ENCODE results near the gene ANXA7.
"Not testable (repeated sequence)": the region's sequence is repeated elsewhere in the genome, so short reads cannot be mapped to it uniquely, and the experiment has no call there.

Gene ANXA7

GRCh38 chr10:73407495-73407894 is 6.4 kb downstream of the ANXA7 start:
- DNase-seq, result no peak

GRCh38 chr10:73406846-73407245 is 7.0 kb downstream of the ANXA7 start:
- DNase-seq, result no peak

DNA sequence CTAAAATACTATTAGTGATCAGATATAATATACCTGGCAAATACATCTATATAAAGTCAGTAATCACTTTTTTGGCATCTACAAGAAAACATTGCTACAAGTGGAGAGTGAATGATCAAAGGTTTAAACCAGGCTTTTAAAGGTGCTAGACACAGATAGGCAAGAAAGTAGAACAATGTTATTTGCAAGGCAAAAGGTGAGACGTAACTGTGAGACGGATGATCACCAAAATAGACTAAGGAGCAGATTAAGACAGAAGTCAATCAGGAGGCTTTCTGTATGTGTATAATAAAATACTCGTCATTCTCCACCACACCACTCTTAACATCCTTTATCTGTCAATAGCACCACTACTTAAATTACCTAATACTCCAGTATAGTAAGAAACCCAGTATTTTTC is 8.3 kb downstream of the ANXA7 start:
- DNase-seq, result no peak

GRCh38 chr10:73404690-73405089 is 9.2 kb downstream of the ANXA7 start:
- no peak for DNase-seq

DNA sequence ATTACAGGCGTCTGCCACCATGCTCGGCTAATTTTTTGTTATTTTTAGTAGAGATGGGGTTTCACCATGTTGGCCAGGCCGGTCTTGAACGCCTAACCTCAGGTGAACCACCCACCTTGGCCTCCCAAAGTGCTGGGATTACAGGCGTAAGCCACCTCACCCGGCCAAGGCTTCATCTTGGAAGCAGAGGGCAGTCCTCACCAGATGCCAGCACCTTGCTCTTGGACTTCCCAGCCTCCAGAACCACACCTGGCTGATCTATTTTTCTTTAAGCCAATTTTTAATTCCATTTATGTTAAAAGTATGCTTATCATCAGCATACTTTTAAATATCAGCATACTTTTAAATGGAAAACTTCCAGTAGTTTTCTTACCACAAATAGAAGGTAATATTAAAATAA is 12.2 kb downstream of the ANXA7 start:
- DNase-seq, result no peak

DNA sequence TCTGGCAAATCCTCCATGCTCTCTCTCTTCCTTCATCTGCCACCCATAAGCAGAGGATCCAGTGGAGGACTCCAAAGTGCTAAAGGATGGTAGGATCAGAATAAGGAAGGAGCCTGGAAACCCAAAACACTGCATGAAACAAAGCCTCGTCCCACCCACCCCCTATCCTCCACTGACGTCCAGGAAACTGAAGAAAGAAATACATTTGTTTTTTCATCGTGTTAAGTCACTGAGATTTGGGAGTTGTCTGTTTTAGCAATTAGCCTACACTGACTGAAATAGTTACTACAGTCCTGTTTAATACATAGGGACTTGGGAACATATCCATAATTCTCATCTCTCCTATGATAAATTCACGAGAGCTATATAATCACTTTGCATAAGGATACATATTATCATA is 14.8 kb downstream of the ANXA7 start:
- DNase-seq, result no peak

- no peak for DNase-seq
Measured at GRCh38 chr10:73398024-73398423, 15.8 kb downstream of the ANXA7 start.

DNA sequence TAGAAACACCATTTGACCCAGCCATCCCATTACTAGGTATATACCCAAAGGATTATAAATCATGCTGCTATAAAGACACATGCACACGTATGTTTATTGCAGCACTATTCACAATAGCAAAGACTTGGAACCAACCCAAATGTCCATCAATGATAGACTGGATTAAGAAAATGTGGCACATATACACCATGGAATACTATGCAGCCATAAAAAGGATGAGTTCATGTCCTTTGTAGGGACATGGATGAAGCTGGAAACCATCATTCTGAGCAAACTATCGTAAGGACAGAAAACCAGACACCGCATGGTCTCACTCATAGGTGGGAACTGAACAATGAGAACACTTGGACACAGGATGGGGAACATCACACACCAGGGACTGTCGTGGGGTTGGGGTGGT is 19.5 kb downstream of the ANXA7 start:
- DNase-seq, result not testable (repeated sequence)

- DNase-seq, result no peak
Measured at GRCh38 chr10:73388228-73388627, 25.6 kb downstream of the ANXA7 start.

GRCh38 chr10:73386583-73386982 is 27.3 kb downstream of the ANXA7 start:
- DNase-seq, result no peak

GRCh38 chr10:73379064-73379748 is 34.7 kb downstream of the ANXA7 start:
- no peak for DNase-seq

DNA sequence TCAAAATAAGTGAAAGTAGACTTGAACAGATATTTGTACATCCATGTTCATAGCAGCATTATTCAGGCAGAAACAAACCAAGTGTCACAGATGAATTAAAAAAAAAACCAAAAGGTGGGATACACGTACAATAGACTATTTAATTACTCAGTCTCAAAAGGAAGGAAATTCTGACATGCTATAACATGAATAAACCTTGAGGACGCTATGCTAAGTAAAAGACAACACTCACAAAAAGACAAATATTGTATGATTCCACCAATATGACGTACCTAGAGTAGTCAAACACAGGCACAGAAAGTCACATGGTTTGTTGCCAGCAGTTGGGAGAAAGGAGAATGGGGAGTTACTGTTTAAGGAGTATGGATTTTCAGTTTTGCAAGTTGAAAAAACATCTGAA is 37.2 kb downstream of the ANXA7 start:
- DNase-seq, result no peak

GRCh38 chr10:73368238-73368637 is 45.6 kb downstream of the ANXA7 start:
- no peak for DNase-seq

DNA sequence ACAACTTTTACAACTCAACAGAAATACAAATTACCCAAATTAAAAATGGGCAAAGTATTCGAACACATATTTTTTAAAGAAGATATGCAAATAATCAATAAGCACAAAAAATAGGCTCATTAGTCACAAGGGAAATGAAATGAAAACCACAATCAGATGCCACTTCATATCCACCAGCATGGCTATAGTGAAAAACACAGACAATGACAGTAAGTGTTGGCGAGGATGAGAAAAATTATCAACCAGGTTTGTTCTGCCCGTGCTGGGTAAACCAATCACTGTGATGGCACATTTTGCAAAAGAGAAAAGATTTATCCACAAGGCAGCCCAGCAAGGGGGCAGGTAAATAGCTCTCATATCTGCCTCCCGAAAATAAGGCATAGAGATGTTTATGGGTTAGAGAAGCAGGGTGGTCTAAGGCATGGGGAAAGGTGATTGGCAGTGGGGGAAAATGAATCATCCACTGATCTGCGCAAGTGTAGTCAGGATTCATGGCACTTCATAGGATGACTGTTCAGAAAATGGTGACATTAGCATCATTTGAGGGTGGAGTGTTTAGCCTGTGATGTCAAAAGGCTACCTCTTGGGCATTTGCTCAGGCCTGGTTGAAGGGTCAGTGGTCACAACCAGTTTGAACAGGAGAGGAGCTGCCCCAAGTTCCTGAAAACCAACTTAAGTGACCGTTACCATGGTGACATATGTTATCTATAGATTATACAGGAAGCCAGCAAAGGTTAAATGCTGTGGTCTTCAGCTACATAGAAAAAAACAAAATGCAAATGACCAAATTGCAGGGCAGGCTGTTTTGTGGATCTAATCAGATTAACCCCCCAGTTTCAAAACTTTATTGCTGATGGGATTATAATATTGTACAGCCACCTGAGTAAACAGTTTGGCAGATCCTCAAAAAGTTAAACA is 47.2 kb downstream of the ANXA7 start:
- DNase-seq, result no peak

GRCh38 chr10:73364964-73365363 is 48.9 kb downstream of the ANXA7 start:
- no peak for DNase-seq

DNA sequence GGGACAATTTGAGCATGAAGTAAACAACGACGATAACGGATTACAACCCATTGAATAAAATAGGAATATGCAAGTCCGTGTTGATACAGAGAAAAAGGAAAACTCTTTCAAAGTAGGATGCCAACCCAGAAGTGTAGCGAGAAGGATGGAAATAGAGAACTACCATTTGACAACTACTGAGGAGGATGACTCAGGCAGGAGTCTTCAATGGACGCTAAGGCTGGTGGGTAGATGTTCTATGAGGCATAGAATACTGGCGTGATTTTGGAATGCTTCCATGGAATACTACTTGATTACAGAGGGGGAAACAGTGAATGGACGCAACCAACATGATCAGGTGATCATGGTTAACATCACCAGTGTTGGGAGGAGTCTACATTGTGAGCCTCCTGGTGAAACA is 54.4 kb downstream of the ANXA7 start:
- DNase-seq, result no peak

- peak; percentile 97 for DNase-seq
Measured at GRCh38 chr10:73358331-73359279, 55.3 kb downstream of the ANXA7 start, which contains the start of gene CFAP70. TSS of gene CFAP70 (minus strand) at chr10:73358864. CDS start at chr10:73354796, 4,068 bp downstream.

GRCh38 chr10:73357821-73358220 is 56.0 kb downstream of the ANXA7 start:
- no peak for DNase-seq

- no peak for DNase-seq
Measured at GRCh38 chr10:73357166-73357565, 56.7 kb downstream of the ANXA7 start.

DNA sequence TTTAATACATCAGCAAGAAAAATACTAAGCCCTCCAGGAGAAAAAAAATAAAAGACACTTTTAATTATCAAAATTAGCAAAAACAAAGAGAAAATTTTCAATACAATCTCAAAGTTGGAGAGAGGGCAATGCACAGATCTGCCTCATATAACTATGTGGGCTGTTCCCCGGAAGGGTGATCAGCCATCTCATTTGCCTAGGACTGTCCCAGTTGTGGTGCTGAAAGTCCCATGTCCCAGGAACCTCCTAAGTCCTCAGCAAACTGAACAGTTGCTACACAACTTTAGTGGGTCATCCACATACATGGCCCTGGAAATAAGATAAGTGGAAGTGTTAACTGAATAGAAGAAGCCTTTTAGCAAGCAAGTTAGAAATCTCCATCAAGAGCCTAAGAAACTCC is 69.6 kb downstream of the ANXA7 start:
- no peak for DNase-seq

GRCh38 chr10:73340121-73340520 is 73.7 kb downstream of the ANXA7 start:
- no peak for DNase-seq

DNA sequence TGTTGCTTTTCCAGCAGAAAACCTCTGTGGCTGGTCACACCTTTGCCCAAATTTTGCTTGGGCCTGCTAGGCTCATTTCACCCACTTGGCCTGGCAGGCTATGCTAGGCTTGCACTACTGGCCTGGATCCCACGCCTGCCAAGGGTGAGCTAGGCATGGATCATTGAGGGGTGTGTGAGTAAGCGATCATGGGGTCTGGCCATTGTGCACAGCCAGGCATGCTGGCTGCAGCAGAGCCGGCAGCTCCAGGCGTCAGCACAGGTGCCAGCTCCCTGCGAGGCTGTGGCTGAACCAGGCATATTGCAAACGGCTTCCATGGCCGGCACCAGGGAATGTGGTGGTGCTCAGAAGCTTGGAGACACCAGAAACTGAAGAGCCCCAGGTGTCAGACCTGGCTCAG is 74.4 kb downstream of the ANXA7 start:
- DNase-seq, result no peak

GRCh38 chr10:73338801-73339368 is 75.0 kb downstream of the ANXA7 start:
- DNase-seq, result no peak

Data from CD4-positive, alpha-beta T cell treated with Interleukin-21 for 1 hour (primary cell).